IMR-90 (cell line): Measurements from ENCODE around the gene TJAP1. TPM values are rescaled to one million over a fixed set of nuclear protein-coding genes. Genes with fewer than 3 reads are reported as not detected.
"Not testable (repeated sequence)": the region's sequence is repeated elsewhere in the genome, so short reads cannot be mapped to it uniquely, and the experiment has no call there.

Source experiments
- ATAC-seq: fragments of 200-7000 bp; cut with Tn5 transposase; 2 replicates; pipeline ENCODE4 v1.9.1; 2020; ENCODE audit warnings: low read depth, mild to moderate bottlenecking, moderate library complexity
- BruUV-seq: library from RNA; stranded (reverse); fragments of 400-500 nt; replicated peaks from 2 replicates; lab custom pipeline; 2021; lab: Mats Ljungman, UMichigan
- CTCF ChIA-PET: fragments of 300-600 bp; formaldehyde crosslinking; extraction: SDS; loops from one replicate; lab custom pipeline; 2021; ENCODE audit warnings: antibody characterized with exemption; lab: Yijun Ruan, JAX
- POLR2A ChIA-PET: fragments of 300-600 bp; sonication (Branson Sonifier 250); formaldehyde crosslinking; loops from one replicate; lab custom pipeline; 2022; ENCODE audit warnings: antibody characterized with exemption; ENCODE audit not compliant: unreplicated experiment; lab: Charles Lee
- DNase-seq: peaks from one replicate; pipeline ENCODE4 v3.0.0; 2013
- H2AFZ ChIP-seq: replicated peaks from 2 replicates; pipeline ENCODE3; 2013; ENCODE audit warnings: low read length, mild to moderate bottlenecking; ENCODE audit not compliant: poor library complexity
- H2AK5ac ChIP-seq: 2 replicates; pipeline ENCODE4 v1.6.1; 2013; ENCODE audit warnings: low read depth, low read length, inconsistent platforms
- H2AK9ac ChIP-seq: replicated peaks from 2 replicates; pipeline ENCODE3; 2013; ENCODE audit warnings: mild to moderate bottlenecking, low read depth, low read length, moderate library complexity; ENCODE audit not compliant: poor library complexity
- H2BK120ac ChIP-seq: 2 replicates; pipeline ENCODE4 v1.6.1; 2013; ENCODE audit warnings: low read depth, low read length, inconsistent platforms
- H2BK15ac ChIP-seq: 3 replicates; pipeline ENCODE4 v1.6.1; 2013; ENCODE audit warnings: low read depth, low read length, inconsistent platforms
- H2BK20ac ChIP-seq: 2 replicates; pipeline ENCODE4 v1.6.1; 2013; ENCODE audit warnings: low read depth, mild to moderate bottlenecking, inconsistent platforms, low read length, moderate library complexity
- H2BK5ac ChIP-seq: 2 replicates; pipeline ENCODE4 v1.6.1; 2013; ENCODE audit warnings: mild to moderate bottlenecking, low read depth, low read length, inconsistent platforms; ENCODE audit not compliant: poor library complexity, severe bottlenecking
- H3K14ac ChIP-seq: replicated peaks from 2 replicates; pipeline ENCODE4 v1.6.1; 2013; ENCODE audit warnings: low read depth, low read length, inconsistent platforms
- H3K18ac ChIP-seq: 2 replicates; pipeline ENCODE4 v1.6.1; 2013; ENCODE audit warnings: low read depth, low read length, control low read depth
- H3K23ac ChIP-seq: 2 replicates; pipeline ENCODE4 v1.6.1; 2013; ENCODE audit warnings: low read depth, low read length, inconsistent platforms
- H3K27ac ChIP-seq: 2 replicates; pipeline ENCODE4 v1.5.1; 2013; ENCODE audit warnings: mild to moderate bottlenecking, control low read depth, low read length; ENCODE audit not compliant: insufficient read depth
- H3K27me3 ChIP-seq: 2 replicates; pipeline ENCODE4 v1.6.1; 2013; ENCODE audit warnings: low read length; ENCODE audit not compliant: control insufficient read depth, insufficient read depth
- H3K36me3 ChIP-seq: 2 replicates; pipeline ENCODE4 v1.6.1; 2013; ENCODE audit warnings: low read length, mixed read lengths; ENCODE audit not compliant: control insufficient read depth, insufficient read depth
- H3K4ac ChIP-seq: 2 replicates; pipeline ENCODE4 v1.6.1; 2013; ENCODE audit warnings: low read depth, low read length, inconsistent platforms
- H3K4me1 ChIP-seq: 2 replicates; pipeline ENCODE4 v1.6.1; 2013; ENCODE audit warnings: low read length, mixed read lengths; ENCODE audit not compliant: control insufficient read depth, insufficient read depth
- H3K4me2 ChIP-seq: 2 replicates; pipeline ENCODE4 v1.6.1; 2013; ENCODE audit warnings: low read depth, mild to moderate bottlenecking, control low read depth, low read length, moderate library complexity
- H3K4me3 ChIP-seq: 2 replicates; pipeline ENCODE4 v1.5.1; 2013; ENCODE audit warnings: low read depth, mild to moderate bottlenecking, control low read depth, low read length, moderate library complexity; ENCODE audit not compliant: insufficient read depth
- H3K56ac ChIP-seq: 2 replicates; pipeline ENCODE4 v1.6.1; 2013; ENCODE audit warnings: low read length, inconsistent platforms; ENCODE audit not compliant: insufficient read depth; ENCODE audit errors: extremely low read depth
- H3K79me1 ChIP-seq, 2 experiments: 2 replicates each; pipeline ENCODE4 v1.6.1; 2013; ENCODE audit warnings: low read length in 2 of 2, inconsistent platforms in 1 of 2, low read depth in 1 of 2
- H3K9ac ChIP-seq: 2 replicates; pipeline ENCODE4 v1.6.1; 2013; ENCODE audit warnings: low read depth, low read length, control low read depth
- H3K9me1 ChIP-seq: 2 replicates; pipeline ENCODE4 v1.6.1; 2013; ENCODE audit warnings: low read length, inconsistent platforms; ENCODE audit not compliant: insufficient read depth
- H3K9me3 ChIP-seq: 2 replicates; pipeline ENCODE4 v1.6.1; 2013; ENCODE audit warnings: low read length; ENCODE audit not compliant: control insufficient read depth, insufficient read depth
- H4K20me1 ChIP-seq: 2 replicates; pipeline ENCODE4 v1.6.1; 2013; ENCODE audit warnings: low read length, inconsistent platforms; ENCODE audit not compliant: insufficient read depth
- H4K5ac ChIP-seq: 2 replicates; pipeline ENCODE4 v1.6.1; 2013; ENCODE audit warnings: mild to moderate bottlenecking, low read depth, low read length, control low read depth
- H4K8ac ChIP-seq, 2 experiments: 2 replicates each; pipeline ENCODE4 v1.6.1; 2013; ENCODE audit warnings: low read depth in 2 of 2, low read length in 2 of 2, control low read depth in 1 of 2, inconsistent platforms in 1 of 2
- H4K91ac ChIP-seq: 2 replicates; pipeline ENCODE4 v1.6.1; 2013; ENCODE audit warnings: low read depth, low read length, inconsistent platforms; ENCODE audit not compliant: insufficient read depth
- CTCF ChIP-seq: conservative IDR thresholded peaks from 2 replicates; pipeline ENCODE4 v1.5.1; 2012; ENCODE audit warnings: mild to moderate bottlenecking, low read depth, low read length, improper control_type of control experiment
- ELK1 ChIP-seq: fragments of 150-350 bp; IDR thresholded peaks from 2 replicates; pipeline ENCODE4 v1.6.1; 2016; ENCODE audit warnings: low read depth, mild to moderate bottlenecking, low read length, moderate library complexity, borderline replicate concordance
- NFE2L2 ChIP-seq: fragments of 150-350 bp; IDR thresholded peaks from 2 replicates; pipeline ENCODE4 v1.6.1; 2016; ENCODE audit warnings: low read depth, mild to moderate bottlenecking, low read length
- WGBS, 2 experiments: methylation state at CpG; one replicate each; pipeline versions ENCODE4 v1.1.5 to v1.1.7; 2013; ENCODE audit warnings: missing lambda C conversion rate in 2 of 2; ENCODE audit not compliant: insufficient read length in 1 of 2; ENCODE audit errors: extremely low coverage in 2 of 2; 5-methylcytosine and 5-hydroxymethylcytosine counted together
- dilution Hi-C: fragments of 300-500 bp; cut with HindIII; formaldehyde crosslinking; loops from one replicate; pipeline ENCODE4 v1.14.3; 2018; ENCODE audit warnings: low sequenced_read_pairs; ENCODE audit not compliant: unreplicated experiment
- in situ Hi-C: fragments of 300-500 bp; cut with MboI; formaldehyde crosslinking; loops from 3 replicates; pipeline ENCODE4 v1.14.3; 2019; ENCODE audit warnings: low sequenced_read_pairs, inconsistent platforms, mixed read lengths
- intact Hi-C: fragments of 100-400 bp; cut with micrococcal nuclease; formaldehyde crosslinking; loops from 2 replicates; pipeline ENCODE4 v1.10.0; 2022
- polyA plus RNA-seq, 3 experiments: library from polyadenylated mRNA; depleted of rRNA; stranded (reverse); fragments of >200 nt; gene quantifications; 2 replicates each; pipeline ENCODE4 v1.2.3, GENCODE V29; 2012; ENCODE audit warnings: low replicate concordance in 1 of 3
- total RNA-seq: library from RNA; depleted of rRNA; stranded (reverse); fragments of >200 nt; gene quantifications from 2 replicates; pipeline ENCODE4 v1.2.3, GENCODE V29; 2012

TJAP1 gene
- total and polyA plus RNA-seq, 2 of the 4 experiments (the other 2 are of a cell fraction) = 12.2 to 34.2 TPM

GRCh38 chr6:43532201-43532600, 54.8 kb downstream of the TJAP1 start:
- Histone ChIP-seq H3K27me3 (no peaks in the 10 kb centered on the region), H3K27ac (no peak overlapping the region), H3K4ac (no peak overlapping the region), H4K8ac (no peak overlapping the region), H2BK15ac (no peak overlapping the region), H2BK5ac (no peak overlapping the region), H3K56ac (no peak overlapping the region), H3K14ac (no peak overlapping the region), H4K91ac (no peak overlapping the region), H2BK120ac (no peak overlapping the region), H3K4me2 (no peak overlapping the region), H3K23ac (no peak overlapping the region), H2AK5ac (no peak overlapping the region), H2AK9ac (no peak overlapping the region), H3K79me1 (no peaks in the 10 kb centered on the region), H3K36me3 (peaks cover 28% of the 10 kb centered on the region), H3K9me3 (no peaks in the 10 kb centered on the region), H4K20me1 (no peaks in the 10 kb centered on the region), H3K18ac (no peak overlapping the region), H3K4me3 (no peak overlapping the region), H2AFZ (no peak overlapping the region), H3K4me1 (peaks cover 3% of the 10 kb centered on the region; the same call in 1 of the 2 replicates), H2BK20ac (no peak overlapping the region), H4K5ac (no peak overlapping the region), H3K9me1 (no peaks in the 10 kb centered on the region), H3K9ac (no peak overlapping the region)
- dilution Hi-C loops (no loop called here), in situ Hi-C loops (no loop called here), intact Hi-C loops (no loop called here)
- ChIA-PET CTCF (no interaction called here), POLR2A (no interaction called here)
- no TSS peak for BruUV-seq
- WGBS, 2 experiments = no CpG with 5 or more reads among the region's 1 CpG
- DNase-seq (peak; percentile 28), ATAC-seq (peak; percentile 17; the same call in 1 of the 2 replicates)
- TF ChIP-seq CTCF (no peak), ELK1 (no peak), NFE2L2 (no peak)

- H3K79me1 ChIP-seq, H2AFZ ChIP-seq, H4K8ac ChIP-seq, H2BK120ac ChIP-seq, H2AK5ac ChIP-seq, H2BK20ac ChIP-seq, CTCF ChIA-PET, H2BK5ac ChIP-seq, H3K27me3 ChIP-seq, dilution Hi-C loops, H4K91ac ChIP-seq, H3K23ac ChIP-seq, DNase-seq, ATAC-seq, H3K18ac ChIP-seq, H3K9me1 ChIP-seq, BruUV-seq, POLR2A ChIA-PET, H2AK9ac ChIP-seq, H3K9me3 ChIP-seq, H3K27ac ChIP-seq, H3K4me2 ChIP-seq, H3K4me1 ChIP-seq, H3K9ac ChIP-seq, H4K20me1 ChIP-seq, H3K56ac ChIP-seq, H2BK15ac ChIP-seq, in situ Hi-C loops, H3K4me3 ChIP-seq, H4K5ac ChIP-seq, H3K4ac ChIP-seq, H3K14ac ChIP-seq: not testable (repeated sequence)
- intact Hi-C loops = loop anchor here (5.0 kb wide), 1 partner anchor 33 kb away; no protein-coding TSS in a partner anchor
- WGBS, 2 experiments = 100% methylated on average over 1 of the region's 17 CpGs; no CpG with 5 or more reads in 1 of the 2 experiments
- H3K36me3 ChIP-seq = peaks cover 21% of the 10 kb centered on the region
Measured at GRCh38 chr6:43538986-43539385, 61.6 kb downstream of the TJAP1 start.
